Activated CD4-positive, alpha-beta T cell treated with anti-CD3 and anti-CD28 coated beads, Interleukin-2, amount 50 U/mL, for 48 hours (primary cell): Measurements from ENCODE around the gene INTS4.
A peak's percentile ranks its signal among the peaks of the same experiment; 100 is the strongest.
"Not testable (repeated sequence)": the region's sequence is repeated elsewhere in the genome, so short reads cannot be mapped to it uniquely, and the experiment has no call there.

ENCODE experiments used
- DNase-seq, 2 experiments: peaks; one replicate each; pipeline ENCODE4 v3.0.0-alpha.2; 2020

The INTS4 gene

DNA sequence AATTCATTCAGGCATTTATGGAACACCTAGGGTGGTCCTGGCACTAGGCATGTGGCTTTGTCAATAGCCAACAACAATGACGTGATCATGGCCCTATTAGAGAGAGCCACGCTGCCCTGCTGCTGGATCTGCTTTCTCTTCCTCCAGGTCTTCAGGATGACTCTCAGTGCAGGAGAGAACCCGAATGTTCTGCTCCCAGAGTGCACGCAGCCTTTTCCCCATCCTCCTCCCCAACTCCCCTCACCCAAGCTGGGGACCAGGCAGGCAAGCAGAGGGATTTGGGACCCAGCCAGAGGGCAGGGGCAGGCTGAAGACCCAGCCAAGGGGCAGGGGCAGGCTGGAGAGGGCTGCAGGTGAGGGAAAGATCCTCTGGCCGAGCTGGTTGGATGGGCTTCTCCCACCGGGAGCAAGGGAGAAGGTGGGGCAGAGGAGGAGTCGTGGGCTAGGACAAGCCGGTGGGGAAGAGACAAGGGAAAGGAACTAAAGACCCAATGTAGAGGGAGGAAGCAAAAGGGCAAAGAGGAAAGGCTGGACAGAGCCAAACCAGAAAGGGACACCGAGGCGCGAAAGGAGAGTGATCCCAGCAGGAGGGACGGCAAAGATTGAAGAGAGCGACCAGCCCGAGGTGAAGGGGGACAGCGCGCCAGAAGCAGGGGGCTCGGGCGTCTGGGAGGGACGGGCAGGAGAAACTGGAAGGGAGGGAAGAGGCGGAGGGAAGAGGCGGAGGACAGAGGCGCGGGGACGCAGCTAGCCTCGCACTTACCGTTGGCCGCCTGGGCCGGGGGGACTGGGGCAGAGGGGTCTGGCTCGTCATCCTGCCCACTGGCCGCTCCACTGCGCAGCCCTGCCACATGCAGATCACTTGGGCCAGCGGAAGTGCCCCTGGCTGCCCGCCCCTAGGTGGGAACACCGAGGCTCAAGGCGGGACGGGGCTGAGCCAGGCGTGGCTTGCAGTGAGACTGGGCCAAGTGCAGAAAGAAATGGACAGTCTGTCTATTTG, 28.2 kb upstream of the INTS4 start, which contains the start of gene KCTD14:
TSS of gene KCTD14 (minus strand) at position 880 of the 1,000 bp plus-strand sequence. CDS start at position 853, 27 bp downstream.
- no peak for DNase-seq

GRCh38 chr11:78021611-78022010, 27.1 kb upstream of the INTS4 start:
- DNase-seq = no peak

DNA sequence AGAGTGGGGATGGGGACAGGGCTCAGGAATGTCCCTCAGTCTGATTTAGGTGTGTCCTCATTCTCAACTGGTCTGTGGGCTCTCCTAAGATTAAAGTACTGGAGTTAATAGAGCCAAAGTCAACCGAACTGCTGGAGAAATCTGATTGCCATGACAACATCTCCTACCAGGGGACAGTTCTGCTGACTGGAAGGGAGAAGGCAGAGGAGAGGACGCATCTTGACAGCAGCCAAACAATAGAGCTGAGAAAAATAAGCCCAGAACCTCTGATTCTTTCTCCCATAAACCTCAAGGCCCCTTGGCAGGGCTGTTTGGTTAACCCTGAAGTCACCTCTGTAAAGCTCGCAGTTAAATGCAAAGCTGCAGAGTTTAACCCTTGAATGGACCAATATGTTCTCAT, 25.8 kb upstream of the INTS4 start:
- no peak for DNase-seq

- no peak for DNase-seq
These were observed 25.3 kb upstream of the INTS4 start for GRCh38 chr11:78019808-78020207.

- no peak for DNase-seq
These were observed 21.4 kb upstream of the INTS4 start for GRCh38 chr11:78015878-78016277.

- not testable (repeated sequence) for DNase-seq
These were observed 20.6 kb upstream of the INTS4 start for GRCh38 chr11:78014937-78015520.

GRCh38 chr11:78011301-78011700, 16.8 kb upstream of the INTS4 start:
- DNase-seq = no peak

DNA sequence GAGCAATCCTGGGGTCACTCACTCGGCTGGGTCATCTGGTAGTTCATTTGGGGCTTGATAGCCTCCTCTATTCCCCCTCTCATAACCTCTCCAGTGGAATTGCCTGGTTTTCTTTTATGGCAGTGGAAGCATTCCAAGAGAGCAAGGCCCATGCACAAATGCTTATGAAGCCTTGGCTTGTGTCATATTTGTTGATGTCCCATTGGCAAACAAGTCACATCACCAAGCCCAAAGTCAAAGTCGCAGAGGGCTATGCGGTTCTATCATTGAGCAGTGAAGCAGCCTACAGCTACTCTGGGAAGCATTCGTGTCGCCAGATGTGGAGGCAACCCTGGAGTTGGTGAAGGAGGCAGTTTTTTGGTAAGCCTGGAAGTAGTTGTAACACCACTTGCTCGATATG, 16.3 kb upstream of the INTS4 start:
- DNase-seq = no peak

DNA sequence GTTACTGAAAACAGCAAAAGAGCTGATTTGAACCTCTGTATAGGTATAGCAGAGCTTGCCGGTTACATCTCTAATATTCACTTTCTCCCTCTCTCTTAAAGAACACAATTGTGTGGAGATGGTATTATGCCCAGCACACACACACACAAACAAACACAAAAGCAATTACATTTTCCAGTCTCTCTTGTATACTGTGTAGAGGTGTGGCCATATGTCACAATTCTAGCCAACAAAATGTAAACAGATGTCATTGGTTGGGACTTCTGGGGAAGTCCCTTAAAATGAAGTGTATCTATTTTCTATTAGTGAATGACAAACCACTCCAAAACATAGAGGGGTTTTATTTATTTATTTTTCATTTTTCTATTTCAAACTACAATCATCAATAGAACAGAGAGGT, 15.8 kb upstream of the INTS4 start:
- no peak for DNase-seq

DNA sequence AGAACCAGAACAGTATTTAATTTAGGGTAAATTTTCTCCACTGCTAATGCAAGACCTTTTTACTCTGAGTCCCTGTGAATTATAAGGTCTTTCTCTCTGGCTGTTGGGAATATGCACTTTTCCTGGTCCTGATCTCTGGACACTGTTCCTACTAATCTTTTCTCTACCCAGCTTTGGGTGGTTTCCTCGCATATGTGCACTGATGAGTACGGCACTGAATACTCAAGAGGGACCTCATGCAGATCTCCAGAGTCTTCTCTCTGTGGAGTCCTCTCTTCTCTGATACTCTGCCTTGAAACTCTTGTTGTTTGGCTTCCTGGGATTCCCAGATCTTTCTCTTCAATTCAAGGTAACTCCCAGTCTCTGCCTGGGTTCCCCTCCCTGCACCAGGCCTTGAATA, 14.6 kb upstream of the INTS4 start:
- no peak for DNase-seq

DNA sequence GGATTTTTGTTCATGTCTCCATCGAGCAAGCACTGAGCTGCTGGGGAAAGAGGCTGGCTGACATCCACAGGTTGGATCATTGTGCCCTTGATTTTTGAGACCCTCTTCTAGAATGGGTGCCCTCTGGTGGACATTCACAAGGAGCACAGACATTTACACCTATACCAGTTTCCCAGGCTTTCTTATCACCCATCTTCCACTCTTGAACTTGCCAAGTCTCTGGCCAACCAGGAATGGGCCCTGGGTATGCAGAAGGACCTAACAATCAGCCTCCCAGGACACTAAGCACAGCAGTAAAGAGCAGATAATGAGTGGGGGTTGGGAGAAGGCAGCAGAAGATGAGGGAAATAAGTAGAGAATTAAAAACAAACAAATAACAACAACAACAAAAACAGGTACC, 5.7 kb upstream of the INTS4 start:
- DNase-seq = peak; percentile 27 to 50

DNA sequence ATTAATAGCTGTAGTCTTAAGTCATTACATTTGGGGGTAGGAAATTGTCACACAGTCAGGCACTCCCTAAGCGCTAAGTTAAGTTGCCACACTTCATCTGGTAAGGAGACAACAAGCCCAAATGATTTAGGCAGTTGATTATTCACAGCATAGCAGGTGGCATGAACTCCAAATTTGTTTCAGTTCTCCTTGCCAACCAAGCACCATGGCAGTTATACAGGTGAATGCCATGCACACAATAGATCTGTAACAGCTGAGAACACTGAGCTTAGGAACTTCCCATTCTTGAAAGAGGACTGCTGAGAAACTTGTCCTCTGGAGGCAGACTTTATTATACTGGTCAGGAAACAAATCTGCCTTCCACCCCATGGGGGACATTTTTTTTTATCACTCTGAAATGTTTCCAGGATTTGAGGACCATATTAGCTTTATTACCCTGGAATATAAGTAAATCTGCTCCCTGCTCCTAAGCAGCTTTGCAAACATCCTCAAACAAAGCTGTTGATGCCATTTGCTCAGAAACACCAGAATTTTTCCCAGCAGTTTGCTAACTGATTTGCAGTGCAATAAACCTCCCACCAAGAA, 5.1 kb upstream of the INTS4 start:
- DNase-seq = no peak

DNA sequence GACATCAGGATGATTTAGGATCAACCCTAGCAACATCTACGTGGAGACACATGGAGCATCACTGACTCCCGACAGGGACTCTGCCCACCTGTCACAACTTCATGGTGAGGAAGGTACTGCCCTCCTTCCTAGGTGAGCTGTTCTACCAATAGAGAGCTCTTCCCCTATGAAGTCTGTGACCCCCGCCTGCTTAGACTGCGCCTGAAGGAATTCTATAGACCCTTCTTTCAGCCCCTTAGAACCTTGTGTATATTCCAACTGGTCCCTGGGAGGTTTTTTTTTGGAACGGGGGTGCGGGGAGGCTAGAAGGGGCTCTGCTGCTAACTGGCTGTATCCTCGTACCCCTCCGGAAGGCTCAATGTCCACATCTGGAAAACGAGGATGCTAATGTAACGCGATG, 566 bp downstream of the INTS4 start:
- DNase-seq = no peak

DNA sequence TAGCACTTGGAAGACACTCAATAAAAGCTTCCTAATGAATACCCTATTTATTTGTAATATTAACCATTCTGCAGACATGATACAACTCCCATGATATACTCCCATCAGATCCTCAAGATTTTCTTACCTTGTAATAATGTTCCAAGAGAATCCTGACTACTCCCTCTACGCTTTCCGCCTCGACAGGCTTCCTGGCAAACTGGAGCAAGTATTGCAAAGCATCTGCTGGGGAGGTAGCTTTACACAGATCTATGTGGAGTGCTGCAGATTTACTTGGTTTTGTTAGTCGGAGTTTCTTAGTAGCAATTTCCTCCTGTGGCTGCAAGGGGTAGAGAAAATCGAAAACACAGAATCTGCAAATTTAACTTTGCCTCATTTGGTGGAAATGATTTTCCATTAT, 3.5 kb downstream of the INTS4 start:
- DNase-seq = no peak

DNA sequence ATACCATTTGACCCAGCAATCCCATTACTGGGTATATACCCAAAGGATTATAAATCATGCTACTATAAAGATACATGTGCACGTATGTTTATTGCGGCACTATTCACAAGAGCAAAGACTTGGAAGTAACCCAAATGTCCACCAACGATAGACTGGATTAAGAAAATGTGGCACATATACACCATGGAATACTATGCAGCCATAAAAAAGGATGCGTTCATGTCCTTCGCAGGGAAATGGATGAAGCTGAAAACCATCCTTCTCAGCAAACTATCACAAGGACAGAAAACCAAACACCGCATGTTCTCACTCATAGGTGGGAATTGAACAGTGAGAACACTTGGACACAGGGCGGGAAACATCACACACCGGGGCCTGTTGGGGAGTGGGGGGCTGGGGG, 8.0 kb downstream of the INTS4 start:
- not testable (repeated sequence) for DNase-seq

- DNase-seq = no peak
These were observed 13.0 kb downstream of the INTS4 start for GRCh38 chr11:77981346-77981947.

DNA sequence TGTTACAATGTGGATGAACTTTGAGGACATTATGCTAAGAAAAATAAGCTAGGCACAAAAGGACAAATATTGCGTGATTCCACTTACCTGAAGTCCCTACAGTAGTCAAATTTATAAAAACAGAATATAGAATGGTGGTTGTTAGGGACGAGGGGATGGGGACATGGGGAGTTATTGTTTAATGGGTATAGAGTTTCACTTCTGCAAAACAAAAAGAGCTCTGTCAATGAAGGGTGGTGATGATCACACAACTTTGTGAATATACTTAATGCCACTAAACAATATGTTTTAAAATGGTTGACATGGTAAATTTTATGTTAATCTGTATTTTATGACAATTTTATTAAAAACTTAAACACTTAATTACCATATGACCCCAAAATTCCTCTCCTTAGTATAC, 26.1 kb downstream of the INTS4 start:
- no peak for DNase-seq

DNA sequence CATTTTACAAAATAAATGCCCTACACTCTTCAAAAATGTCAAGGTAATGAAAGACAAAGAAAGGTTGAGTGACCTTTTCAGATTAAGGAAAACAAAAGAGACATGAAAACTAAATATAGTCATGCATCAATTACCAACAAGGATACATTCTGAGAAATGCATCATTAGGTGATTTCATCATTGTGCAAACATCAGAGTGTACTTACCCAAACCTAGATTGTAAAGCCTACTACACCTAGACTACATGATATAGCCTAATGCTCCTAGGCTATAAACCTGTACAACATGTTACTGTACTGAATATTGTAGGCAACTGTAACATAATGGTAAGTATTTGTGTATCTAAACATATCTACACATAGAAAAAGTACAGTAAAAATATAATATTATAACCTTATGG, 26.7 kb downstream of the INTS4 start:
- DNase-seq = no peak

DNA sequence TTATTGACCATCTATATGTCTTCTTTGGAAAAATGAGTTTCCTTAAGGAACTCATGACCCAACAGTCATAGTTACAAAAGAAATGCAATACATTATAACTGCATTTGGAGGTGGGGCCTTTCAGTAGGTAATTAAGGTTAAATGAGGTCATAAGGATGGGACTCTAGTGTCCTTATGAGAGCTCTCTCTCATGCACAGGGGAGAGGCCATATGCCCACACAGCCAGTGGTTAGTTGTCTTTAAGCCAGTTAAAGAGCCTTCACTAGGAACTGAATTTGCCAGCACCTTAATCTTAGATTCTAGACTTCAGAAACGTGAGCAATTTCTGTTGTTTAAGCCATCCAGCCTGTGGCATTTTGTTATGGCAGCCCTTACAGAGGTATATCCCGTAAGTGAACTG, 27.3 kb downstream of the INTS4 start:
- DNase-seq = no peak

DNA sequence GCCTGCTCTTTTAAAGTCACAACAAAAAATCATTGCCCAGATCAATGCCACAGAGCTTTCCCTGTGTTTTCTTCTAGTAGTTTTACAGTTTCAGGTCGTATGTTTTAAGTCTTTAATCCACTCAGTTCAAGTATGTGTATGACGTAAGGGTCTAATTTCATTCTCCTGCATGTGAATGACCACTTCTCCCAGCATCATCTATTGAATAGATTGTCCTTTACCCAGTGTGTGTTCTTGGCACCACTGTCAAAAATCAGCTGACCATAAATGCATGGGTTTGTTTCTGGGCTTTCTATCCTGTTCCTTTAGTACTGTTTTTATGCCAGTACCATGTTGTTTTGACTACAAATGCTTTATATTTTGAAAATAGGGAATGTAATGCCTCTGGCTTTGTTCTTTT, 28.1 kb downstream of the INTS4 start:
- DNase-seq = no peak

- no peak for DNase-seq
These were observed 35.0 kb downstream of the INTS4 start for GRCh38 chr11:77959434-77959833.

DNA sequence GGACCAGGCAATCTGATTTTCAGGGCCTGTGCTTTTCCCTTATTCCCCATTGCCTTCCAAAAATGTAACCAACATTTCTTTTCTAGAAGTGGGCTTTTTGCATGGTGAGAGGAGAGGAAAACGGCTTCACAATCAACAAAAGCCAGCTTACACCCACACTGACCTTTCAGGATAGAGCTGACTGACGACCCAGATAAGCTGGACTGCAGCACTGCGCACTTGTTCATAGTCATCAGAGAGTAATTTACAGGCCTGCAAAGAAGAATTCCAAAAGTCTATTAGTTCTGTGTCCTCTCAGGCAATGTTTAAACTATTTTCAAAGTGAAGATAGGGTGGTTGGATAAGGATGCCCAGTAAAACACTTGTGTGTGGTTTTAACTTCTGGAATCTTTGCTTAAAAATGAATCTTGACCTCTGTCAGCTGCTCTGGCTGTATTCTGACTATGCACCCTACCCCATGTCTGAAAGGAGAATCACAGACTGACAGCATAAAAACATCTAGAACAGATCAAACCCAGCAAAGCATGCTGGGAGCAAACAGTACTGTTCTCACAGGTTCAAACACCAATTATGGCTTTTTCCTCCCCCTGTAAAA, 35.8 kb downstream of the INTS4 start:
- not testable (repeated sequence) for DNase-seq

DNA sequence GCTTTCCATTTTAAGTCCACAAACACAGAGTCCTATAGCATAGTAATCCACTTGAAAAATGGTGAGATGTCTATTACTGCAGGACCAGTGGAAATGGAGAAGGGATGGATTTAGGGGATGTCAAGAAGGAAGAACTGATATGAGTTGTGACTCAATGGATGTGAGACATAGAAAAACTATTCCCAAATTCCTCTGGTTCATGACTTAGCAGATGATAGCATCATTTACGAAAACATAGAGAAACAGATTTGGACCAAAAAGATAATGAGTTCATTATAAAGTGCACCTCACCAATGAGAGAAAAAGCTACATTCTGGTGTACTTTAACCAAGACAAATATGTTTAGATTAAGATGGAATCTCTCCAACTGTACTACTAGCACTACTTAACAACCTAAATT, 51.2 kb downstream of the INTS4 start:
- DNase-seq = not testable (repeated sequence)
